ENCODE measurements around the gene RABEP2. TPM values are rescaled to one million over a fixed set of nuclear protein-coding genes. Genes with fewer than 3 reads are reported as not detected.

RABEP2 gene
- polyA plus RNA-seq, 1 donor (not counting 4 experiments of a cell fraction or from before 2014, with no cell fraction given), result 8.7 TPM

DNA sequence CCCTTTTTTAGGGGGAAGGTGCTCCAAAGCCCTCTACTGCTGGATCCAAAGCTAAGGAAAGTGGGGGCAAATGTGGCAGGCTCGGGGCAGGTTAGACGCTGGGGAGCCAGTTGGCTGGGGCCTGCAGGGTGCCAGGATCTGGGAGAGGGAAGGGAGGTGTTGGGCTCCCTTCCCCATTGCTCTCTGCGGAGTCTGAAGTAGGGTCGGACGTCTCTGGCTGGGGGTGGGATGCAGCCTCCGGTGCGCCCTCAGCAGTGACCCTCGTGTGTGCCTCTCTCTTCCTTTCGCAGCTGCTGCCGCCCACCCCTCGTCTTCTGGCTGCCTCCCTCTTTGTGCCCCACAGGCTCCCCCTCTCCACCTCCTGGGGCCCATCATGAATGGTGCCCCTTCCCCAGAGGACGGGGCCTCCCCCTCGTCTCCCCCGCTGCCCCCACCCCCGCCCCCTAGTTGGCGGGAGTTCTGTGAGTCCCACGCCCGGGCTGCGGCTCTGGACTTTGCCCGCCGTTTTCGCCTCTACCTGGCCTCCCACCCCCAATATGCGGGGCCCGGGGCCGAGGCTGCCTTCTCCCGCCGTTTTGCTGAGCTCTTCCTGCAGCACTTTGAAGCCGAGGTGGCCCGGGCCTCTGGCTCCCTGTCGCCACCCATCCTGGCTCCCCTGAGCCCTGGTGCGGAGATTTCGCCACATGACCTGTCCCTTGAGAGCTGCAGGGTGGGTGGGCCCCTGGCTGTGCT is 59.1 kb downstream of the RABEP2 start:
- H4K20me1 ChIP-seq (ENCODE audit: control insufficient read depth, extremely low read depth, insufficient read depth, low read length), result no peaks in the 10 kb centered on the region
- no peak overlapping the region for H3K27ac ChIP-seq (ENCODE audit: control insufficient read depth, insufficient read depth, low read length)
- no peak overlapping the region for H3K4me2 ChIP-seq (ENCODE audit: control insufficient read depth, extremely low read depth, insufficient read depth, low read depth, low read length)
- H3K27me3 ChIP-seq (ENCODE audit: control insufficient read depth, extremely low read depth, insufficient read depth, low read length), result no peaks in the 10 kb centered on the region
- no peaks in the 10 kb centered on the region for H3K9me1 ChIP-seq (ENCODE audit: control insufficient read depth, extremely low read depth, insufficient read depth, low read length)
- peaks cover 42% of the 10 kb centered on the region for H3K79me2 ChIP-seq (ENCODE audit: control insufficient read depth, insufficient read depth, low read length)
- H3K36me3 ChIP-seq (ENCODE audit: control insufficient read depth in 2 of 2, extremely low read depth in 1 of 2, insufficient read depth in 2 of 2, low read length in 2 of 2), result peaks cover 14 to 31% of the 10 kb centered on the region in 2 experiments
- FAIRE-seq (no peak), DNase-seq (ENCODE audit: low read depth, low spot score) (no peak)
- dilution Hi-C loops (cut with MboI; ENCODE audit: extremely low pct_ligation_motif_present, low sequenced_read_pairs), result no loop called here
- TF ChIP-seq, protein P1, sequence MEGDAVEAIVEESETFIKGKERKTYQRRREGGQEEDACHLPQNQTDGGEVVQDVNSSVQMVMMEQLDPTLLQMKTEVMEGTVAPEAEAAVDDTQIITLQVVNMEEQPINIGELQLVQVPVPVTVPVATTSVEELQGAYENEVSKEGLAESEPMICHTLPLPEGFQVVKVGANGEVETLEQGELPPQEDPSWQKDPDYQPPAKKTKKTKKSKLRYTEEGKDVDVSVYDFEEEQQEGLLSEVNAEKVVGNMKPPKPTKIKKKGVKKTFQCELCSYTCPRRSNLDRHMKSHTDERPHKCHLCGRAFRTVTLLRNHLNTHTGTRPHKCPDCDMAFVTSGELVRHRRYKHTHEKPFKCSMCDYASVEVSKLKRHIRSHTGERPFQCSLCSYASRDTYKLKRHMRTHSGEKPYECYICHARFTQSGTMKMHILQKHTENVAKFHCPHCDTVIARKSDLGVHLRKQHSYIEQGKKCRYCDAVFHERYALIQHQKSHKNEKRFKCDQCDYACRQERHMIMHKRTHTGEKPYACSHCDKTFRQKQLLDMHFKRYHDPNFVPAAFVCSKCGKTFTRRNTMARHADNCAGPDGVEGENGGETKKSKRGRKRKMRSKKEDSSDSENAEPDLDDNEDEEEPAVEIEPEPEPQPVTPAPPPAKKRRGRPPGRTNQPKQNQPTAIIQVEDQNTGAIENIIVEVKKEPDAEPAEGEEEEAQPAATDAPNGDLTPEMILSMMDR (optimal IDR thresholded peaks at IDR 0.05 in 1 of 3, IDR thresholded peaks at IDR 0.05 in 1 of 3, conservative IDR thresholded peaks at IDR 0.05 in 1 of 3; ENCODE audit: extremely low read depth in 1 of 3, insufficient read depth in 2 of 3, low read length in 3 of 3), result no peak
- TF ChIP-seq EZH2 (IDR thresholded peaks at IDR 0.05; ENCODE audit: low read length), result no peak
- no peak overlapping the region for H3K4me3 ChIP-seq (ENCODE audit: control insufficient read depth in 2 of 3, extremely low read depth in 1 of 3, insufficient read depth in 2 of 3, low read depth in 1 of 3, low read length in 3 of 3)
- H2AFZ ChIP-seq (ENCODE audit: control insufficient read depth, low read length), result no peak overlapping the region
- no peaks in the 10 kb centered on the region for H3K9me3 ChIP-seq (ENCODE audit: control insufficient read depth, low read depth, low read length)
- H3K4me1 ChIP-seq (ENCODE audit: control insufficient read depth, extremely low read depth, insufficient read depth, low read length), result peaks cover 9% of the 10 kb centered on the region
- H3K9ac ChIP-seq (ENCODE audit: control insufficient read depth, extremely low read depth, insufficient read depth, low read length), result no peak overlapping the region

DNA sequence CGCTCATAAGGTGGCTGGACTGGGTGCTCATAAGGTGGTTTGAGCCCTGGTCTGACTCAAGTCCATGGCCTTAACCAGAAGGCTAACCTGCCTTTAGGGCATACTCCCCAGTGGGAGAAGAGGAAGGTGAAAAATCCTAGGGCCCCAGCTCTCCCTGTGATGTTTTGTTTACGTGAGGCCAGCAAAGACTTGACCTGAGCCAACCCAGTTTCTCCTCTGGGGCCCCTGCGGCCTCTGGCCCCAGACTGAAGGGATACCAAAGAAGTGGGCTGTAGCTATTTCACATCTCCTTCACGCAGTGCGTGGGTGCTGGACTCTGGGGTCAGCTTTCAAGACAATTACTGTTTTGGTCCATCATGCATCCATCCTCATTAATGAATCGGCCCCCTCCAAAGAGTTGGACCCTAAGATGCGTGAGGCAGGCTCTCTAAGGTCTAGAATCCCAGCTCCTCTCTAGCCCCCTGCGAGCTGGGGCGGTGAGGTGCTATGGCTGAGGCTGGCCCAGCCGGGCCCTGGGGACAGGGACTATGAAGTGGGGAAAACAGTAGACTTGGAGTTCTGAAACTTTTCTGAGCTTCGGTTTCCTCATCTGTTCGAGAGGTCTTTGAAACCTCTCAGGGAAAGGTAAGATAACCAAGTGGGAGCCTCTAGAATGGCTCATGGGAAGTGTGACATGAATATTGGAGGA is 59.9 kb downstream of the RABEP2 start:
- Histone ChIP-seq H3K9me1 (ENCODE audit: control insufficient read depth, extremely low read depth, insufficient read depth, low read length) (no peaks in the 10 kb centered on the region), H4K20me1 (ENCODE audit: control insufficient read depth, extremely low read depth, insufficient read depth, low read length) (no peaks in the 10 kb centered on the region), H3K9me3 (ENCODE audit: control insufficient read depth, low read depth, low read length) (no peaks in the 10 kb centered on the region), H3K9ac (ENCODE audit: control insufficient read depth, extremely low read depth, insufficient read depth, low read length) (no peak overlapping the region), H2AFZ (ENCODE audit: control insufficient read depth, low read length) (no peak overlapping the region), H3K4me2 (ENCODE audit: control insufficient read depth, extremely low read depth, insufficient read depth, low read depth, low read length) (peak overlapping the region; percentile 96), H3K79me2 (ENCODE audit: control insufficient read depth, insufficient read depth, low read length) (peaks cover 42% of the 10 kb centered on the region), H3K4me1 (ENCODE audit: control insufficient read depth, extremely low read depth, insufficient read depth, low read length) (peaks cover 9% of the 10 kb centered on the region), H3K36me3 (ENCODE audit: control insufficient read depth in 2 of 2, extremely low read depth in 1 of 2, insufficient read depth in 2 of 2, low read length in 2 of 2) (peaks cover 14 to 29% of the 10 kb centered on the region in 2 experiments), H3K27ac (ENCODE audit: control insufficient read depth, insufficient read depth, low read length) (no peak overlapping the region), H3K27me3 (ENCODE audit: control insufficient read depth, extremely low read depth, insufficient read depth, low read length) (no peaks in the 10 kb centered on the region), H3K4me3 (ENCODE audit: control insufficient read depth in 2 of 3, extremely low read depth in 1 of 3, insufficient read depth in 2 of 3, low read depth in 1 of 3, low read length in 3 of 3) (peak overlapping the region in 2 of 3 experiments; percentile 13 to 97)
- TF ChIP-seq, protein P1 (optimal IDR thresholded peaks at IDR 0.05 in 1 of 3, IDR thresholded peaks at IDR 0.05 in 1 of 3, conservative IDR thresholded peaks at IDR 0.05 in 1 of 3; ENCODE audit: extremely low read depth in 1 of 3, insufficient read depth in 2 of 3, low read length in 3 of 3), result no peak
- TF ChIP-seq EZH2 (IDR thresholded peaks at IDR 0.05; ENCODE audit: low read length), result no peak
- dilution Hi-C loops (cut with MboI; ENCODE audit: extremely low pct_ligation_motif_present, low sequenced_read_pairs), result no loop called here
- DNase-seq (ENCODE audit: low read depth, low spot score) (no peak), FAIRE-seq (no peak)
